ENCODE results near the gene ZC3H10.
"Not testable (repeated sequence)": the region's sequence is repeated elsewhere in the genome, so short reads cannot be mapped to it uniquely, and the experiment has no call there.

ZC3H10 gene

DNA sequence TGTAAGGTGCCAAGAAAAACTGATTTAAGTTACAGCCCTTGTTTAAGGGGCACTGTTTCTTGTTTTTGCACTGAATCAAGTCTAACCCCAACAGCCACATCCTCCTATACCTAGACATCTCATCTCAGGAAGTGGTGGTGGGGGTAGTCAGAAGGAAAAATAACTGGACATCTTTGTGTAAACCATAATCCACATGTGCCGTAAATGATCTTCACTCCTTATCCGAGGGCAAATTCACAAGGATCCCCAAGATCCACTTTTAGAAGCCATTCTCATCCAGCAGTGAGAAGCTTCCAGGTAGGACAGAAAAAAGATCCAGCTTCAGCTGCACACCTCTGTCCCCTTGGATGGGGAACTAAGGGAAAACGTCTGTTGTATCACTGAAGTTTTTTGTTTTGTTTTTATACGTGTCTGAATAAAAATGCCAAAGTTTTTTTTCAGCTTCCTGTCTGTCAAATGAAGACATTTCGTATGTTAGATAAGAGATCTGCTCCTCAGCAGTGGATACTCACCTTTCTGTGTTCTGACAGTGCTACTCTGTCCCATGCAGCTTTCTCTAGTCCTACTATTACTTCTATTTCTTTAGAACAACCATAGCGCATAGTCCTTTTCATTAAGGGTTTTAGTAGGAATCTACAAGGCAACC lies 14.9 kb upstream of the ZC3H10 start:
- DNase-seq, result no peak

DNA sequence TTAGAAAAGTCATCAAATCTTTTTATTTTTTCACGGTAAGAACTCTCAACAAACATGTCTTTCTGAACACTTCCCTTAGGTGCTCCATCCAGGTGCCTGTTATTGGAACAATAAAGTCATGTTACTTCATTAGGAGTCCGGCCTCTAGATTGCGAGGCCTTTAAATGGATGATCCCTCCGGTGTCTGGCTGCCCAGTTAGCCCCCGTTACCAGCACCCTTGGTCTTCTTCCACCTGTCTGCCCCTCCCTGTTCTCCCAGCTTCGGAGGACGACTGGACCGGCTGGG lies 14.3 kb upstream of the ZC3H10 start:
- DNase-seq, result no peak

DNA sequence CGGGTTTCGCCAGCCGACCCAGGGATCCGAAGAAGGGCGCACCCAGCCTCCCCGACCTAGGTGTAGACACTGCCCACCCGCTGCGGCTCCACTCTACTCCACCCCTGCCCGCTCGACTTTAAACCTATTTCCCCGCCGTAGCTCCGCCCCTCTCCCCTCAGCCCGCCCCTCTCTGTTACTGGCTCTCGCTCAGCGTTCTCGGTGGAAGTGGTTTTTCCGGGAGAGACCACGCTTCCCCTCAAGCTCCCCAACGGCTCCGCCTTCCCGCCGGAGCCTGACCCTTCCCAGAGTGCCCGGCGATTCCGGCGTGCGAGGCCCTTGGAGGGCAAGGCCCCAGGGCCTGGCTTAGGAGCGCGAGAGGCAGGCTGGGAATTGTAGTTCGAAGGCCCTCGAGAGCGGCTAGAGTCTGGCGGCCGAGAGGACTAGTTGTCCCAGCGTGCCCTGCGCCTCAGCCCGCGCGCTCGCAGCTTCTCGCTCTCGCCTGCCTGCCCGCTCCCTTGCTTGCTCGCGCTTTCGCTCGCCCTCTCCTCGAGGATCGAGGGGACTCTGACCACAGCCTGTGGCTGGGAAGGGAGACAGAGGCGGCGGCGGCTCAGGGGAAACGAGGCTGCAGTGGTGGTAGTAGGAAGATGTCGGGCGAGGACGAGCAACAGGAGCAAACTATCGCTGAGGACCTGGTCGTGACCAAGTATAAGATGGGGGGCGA lies 13.8 kb upstream of the ZC3H10 start, which contains the start of gene PA2G4:
Gene PA2G4, plus strand, starts transcription at position 451 of the 706 bp plus-strand sequence. Its CDS starts 179 bp downstream, at position 630.
- peak; percentile 91 for DNase-seq

DNA sequence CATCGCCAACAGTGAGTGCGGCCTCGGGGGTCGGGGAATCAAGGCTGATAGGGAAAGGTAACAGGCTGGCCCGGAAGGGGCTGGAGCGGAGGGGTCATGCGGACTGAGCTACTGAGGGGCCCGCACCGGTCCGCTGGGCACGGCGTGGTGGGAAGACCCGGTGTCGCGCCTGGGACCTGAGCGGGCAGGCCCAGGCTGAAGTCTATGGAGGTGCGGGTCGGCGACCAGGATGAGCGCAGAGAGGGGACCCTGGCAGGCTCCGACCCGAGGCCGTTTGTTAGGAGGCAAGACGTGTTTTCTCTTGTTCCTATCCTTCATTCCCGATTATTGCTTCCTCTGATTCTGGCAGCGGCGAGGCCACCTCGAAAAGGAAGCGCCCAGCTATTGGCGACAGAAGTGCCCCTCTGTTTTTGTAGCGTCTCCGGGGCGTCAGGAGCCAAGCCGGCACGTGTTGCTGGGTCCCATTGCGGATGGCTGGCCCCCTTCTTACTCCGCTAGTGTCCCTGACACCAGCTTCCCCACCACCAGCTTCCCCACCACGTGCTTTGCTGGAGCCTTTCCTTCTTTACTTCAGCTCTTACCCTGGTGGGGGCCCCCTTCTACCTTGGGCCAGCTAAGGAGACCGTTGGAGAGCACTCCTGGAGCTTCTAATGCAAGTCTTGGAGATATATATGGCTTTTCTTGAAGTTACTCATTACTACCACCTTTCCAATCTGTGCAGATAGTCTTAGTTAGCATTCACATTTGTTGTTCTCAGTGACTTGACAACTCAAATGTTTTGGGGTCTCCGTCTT lies 13.1 kb upstream of the ZC3H10 start:
- DNase-seq, result no peak

DNA sequence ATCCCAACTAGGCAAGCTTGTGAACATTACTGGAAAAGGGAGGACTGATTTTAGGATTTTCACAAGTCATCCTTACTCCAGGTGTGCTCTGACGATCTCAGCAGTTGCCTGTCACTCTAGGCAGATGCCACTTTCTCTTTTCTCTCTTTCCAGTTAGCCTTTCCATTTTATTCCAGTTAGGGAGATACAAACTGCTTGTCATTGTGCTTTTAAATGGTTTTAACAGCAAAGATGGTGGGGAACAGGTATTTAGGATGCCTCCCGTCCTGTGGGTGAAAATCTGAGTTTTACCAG lies 12.5 kb upstream of the ZC3H10 start:
- DNase-seq, result no peak

DNA sequence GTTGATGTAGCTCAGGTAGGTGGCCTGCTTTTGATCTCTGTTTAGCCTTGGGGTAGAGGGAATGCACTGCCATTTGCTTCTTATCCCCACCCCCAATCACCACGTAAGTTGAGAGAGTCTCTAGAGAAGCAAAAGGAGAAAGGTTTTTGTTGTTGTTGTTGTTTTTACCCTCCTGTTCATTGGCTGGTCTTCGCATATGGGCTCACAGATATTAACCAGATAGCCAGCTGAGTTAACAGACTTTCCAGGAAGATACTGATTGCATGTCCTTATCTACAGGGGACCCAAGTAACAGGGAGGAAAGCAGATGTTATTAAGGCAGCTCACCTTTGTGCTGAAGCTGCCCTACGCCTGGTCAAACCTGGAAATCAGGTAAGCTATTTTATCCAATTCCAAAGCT lies 10.8 kb upstream of the ZC3H10 start:
- no peak for DNase-seq

DNA sequence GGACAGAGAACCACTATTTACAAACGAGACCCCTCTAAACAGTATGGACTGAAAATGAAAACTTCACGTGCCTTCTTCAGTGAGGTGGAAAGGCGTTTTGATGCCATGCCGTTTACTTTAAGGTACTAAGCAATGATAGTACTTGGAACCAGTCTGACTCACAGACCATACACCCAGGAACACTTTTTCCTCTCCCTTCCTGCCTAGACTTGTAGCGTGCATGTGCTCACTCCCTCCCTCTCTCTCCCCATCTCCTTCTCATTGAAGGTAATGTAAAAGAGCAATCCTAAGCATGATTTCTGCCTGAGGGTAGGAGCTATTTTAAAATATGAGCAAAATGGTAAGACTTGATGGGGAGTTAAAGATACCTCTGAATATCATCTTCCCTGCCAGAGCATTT lies 7.5 kb upstream of the ZC3H10 start:
- DNase-seq, result no peak

DNA sequence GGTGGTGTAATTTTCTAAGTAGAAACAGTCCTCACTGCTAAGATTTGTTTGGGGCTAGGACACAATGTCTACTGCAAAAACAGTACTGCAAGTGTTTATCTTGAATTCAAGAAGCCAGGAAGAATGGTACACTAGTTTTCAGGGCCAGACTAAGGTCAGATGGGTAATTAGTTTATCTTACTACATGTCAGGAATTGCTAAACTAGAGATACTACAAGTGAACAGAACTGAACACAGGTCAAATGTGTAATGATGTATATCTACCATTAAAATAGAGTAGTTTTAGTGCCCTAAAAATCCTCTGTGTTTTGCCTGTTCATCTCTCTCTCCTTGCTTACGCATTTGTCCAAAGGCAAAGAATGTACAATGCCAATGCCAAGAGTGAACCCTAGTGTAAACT lies 4.0 kb upstream of the ZC3H10 start:
- DNase-seq, result no peak

DNA sequence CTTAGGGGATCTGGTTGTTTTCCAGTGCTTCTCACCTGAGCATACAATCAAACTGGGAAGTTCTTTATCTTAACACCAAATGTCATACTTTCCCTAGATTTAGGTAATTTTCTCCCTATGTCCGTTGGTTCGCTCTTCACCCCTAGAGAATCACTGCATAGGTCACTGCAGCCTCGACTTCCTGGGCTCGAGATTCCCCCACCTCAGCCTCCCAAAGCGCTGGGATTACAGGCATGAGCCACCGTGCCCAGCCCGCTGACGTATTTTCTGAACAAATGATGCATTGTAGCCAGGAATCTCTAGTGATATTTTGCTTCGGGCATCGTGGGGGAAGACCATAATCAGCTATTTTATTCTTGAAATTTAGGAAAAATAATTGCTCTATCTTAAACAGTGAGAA lies 2.7 kb upstream of the ZC3H10 start:
- no peak for DNase-seq

DNA sequence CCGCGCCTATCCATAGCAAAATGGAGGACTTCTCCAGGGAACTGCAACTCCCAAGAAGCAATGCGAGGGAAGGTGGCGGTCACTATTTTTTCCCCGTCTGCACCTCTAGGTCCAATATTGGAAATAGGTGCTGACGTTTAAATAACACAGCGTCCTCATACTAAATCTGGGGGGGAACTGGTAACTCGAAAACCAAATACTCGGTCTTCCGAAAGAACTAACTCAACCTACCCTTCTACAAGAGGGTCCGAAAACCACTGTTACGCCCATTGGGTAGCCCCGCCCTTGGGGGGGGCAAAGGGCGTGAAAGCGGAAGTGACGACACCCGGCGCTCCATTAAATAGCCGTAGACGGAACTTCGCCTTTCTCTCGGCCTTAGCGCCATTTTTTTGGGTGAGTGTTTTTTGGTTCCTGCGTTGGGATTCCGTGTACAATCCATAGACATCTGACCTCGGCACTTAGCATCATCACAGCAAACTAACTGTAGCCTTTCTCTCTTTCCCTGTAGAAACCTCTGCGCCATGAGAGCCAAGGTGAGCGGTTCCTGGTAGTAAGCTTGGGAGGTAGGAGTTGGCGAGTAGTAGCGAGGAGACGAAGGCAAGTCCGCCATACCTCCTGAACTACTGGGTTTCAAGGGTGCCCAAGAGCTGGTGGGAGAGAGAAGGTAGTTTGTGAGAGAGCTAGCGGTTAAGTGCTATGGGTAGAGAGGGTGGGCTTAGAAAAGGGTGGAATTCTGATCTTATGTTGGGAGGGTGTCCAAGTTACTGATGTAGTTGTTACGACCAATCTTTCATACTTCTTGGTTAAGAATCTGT lies 1.6 kb upstream of the ZC3H10 start, which contains the start of gene RPL41:
Gene RPL41, plus strand, starts transcription at position 367 of the 815 bp plus-strand sequence.
- peak; percentile 90 for DNase-seq

DNA sequence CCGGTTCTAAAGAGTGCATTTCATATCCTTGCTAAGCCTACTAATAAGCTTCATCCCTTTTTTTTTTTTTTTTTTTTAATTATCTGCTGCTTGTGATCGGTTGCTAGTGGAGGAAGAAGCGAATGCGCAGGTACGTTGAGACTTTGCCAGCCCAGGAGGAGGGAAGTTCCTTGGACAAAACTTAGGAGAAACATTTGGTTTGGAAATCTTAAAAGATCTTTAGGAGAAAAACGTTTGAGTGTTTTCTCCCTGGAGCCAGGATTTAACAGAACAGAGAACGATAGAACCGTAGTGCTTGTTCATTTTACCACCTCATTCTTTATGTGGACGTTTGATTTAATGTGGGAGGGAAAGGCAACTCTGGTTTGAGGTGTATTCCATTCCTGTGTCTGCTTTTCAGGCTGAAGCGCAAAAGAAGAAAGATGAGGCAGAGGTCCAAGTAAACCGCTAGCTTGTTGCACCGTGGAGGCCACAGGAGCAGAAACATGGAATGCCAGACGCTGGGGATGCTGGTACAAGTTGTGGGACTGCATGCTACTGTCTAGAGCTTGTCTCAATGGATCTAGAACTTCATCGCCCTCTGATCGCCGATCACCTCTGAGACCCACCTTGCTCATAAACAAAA lies 872 bp upstream of the ZC3H10 start:
- not testable (repeated sequence) for DNase-seq

DNA sequence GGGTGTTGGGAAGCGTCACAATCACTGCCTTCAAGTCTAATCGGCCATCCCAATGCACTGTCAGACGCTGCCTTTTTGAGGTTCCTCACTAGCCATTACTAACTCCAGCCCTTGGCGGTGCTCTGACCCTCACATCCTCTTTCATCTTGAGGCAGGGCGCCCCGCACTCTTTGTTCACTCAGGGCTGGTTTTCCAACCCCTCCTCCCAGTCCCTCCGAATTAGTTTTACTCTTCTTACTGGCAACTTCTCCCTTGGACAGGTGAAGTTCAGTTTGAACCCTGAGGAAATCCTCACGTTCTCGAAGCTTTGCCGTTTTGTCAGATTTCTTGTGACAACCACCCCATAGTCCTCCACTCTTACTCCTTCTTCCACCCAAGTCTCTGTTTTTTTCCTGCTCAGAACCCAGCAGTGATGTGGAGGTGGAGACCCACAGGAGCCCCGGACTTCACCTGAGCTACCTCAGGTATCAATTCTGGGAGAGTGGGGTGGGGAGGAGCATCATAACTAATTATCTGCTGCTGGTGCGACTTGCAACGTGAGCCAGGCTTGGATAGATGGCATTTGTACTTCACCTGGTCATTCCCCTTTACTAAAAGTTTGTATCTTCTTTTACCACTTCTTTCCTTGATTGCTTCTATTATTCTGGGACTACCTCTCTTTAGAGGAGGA lies 757 bp downstream of the ZC3H10 start:
- no peak for DNase-seq

DNA sequence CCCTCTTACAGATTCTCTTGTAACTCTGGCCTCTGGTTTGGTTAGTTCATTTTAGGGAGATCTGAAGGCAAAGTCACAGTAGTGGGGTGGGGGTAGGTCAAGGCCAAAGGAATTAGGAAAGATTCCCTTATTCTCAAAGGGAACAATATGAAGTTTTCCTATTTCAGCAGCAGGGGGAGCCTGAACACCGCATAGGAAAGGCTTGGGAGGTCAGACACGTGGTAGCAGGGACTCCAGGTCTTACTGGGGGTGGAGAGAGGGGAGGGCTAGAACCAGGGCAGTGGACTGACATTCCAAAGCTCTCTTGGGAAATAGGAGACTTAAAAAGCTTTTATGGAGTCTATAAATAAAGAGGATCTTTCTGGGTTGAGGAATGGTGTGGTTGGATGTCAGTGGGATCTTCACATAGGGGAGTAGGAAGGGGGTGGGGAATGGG lies 1.3 kb downstream of the ZC3H10 start:
- DNase-seq, result peak; percentile 39

DNA sequence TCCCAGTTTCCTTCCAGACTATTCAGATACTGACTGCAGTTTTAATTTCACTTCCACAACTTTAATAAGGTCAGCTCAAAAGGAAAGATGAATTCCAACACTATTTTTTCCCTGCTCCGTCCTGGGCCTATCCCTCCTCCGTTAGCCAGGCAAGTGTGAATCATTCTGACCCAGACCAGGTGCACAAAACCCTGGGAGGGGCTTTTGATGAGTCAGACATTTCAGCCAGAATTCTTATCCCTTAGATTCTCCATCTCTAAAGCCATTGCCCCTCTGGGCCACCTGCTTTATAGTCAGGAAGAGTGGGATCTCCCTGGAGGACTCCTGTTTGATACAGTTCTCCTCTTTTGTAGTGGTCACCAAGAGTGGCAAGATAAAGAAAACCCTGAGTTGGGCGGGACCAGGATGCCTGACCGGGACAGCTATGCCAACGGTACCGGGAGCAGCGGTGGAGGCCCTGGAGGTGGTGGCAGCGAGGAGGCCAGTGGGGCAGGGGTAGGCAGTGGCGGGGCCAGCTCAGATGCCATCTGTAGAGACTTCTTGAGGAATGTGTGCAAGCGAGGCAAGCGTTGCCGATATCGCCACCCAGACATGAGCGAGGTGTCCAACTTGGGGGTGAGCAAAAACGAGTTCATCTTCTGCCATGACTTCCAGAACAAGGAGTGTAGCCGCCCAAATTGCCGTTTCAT lies 2.2 kb downstream of the ZC3H10 start:
- no peak for DNase-seq

DNA sequence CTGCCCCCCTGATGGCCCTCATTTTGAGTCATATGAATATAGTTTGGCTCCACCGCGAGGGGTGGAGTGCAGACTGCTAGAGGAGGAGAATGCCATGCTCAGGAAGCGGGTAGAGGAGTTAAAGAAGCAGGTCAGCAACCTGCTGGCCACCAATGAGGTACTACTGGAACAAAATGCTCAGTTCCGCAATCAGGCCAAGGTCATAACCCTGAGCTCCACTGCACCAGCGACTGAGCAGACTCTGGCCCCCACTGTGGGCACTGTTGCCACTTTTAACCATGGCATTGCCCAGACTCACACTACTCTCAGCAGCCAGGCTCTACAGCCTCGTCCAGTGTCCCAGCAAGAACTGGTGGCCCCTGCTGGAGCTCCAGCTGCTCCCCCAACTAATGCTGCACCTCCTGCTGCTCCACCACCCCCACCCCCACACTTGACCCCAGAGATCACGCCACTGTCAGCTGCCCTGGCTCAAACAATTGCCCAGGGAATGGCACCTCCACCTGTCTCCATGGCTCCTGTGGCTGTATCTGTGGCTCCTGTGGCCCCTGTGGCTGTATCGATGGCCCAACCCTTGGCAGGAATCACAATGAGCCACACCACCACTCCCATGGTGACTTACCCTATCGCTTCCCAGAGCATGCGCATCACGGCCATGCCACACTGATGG lies 3.3 kb downstream of the ZC3H10 start:
- DNase-seq, result no peak

DNA sequence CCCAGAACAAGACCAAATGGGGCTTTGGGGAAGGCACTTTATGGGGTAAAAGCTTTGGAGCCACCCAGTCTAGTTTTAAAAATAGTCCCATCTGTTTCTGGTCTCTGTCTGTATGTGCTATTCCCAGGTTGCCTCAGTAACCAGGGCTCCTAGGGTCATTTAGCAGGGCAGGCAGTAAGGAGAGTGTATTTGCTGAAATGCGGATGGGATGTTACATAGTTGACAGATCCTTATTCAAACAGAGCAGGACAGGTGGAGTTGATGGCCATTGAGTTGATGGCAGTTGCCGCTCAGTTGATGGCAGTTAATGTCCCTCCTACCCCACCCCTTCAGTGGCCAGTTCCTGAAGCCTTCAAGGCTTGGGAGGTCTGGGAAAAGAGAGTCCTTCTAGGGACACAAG lies 4.6 kb downstream of the ZC3H10 start:
- no peak for DNase-seq

DNA sequence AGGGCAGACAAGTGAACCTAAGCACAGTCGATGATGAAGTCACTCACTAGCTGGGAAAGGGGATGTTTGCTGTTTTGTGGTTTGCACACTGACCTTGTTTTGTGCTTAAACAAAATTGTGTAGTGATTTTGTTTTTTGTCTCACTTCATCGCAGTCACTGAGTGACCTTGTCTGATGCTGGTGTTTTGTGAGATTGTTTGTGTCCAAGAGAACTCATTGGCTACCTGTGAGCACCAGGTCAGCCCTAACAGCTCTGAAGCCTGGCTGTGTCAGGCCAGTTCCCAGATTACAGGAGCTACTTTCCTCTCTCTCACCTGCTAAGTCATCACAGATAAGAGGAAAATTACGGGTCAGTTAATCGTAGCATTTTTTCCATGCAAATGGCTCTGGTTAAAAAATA lies 6.1 kb downstream of the ZC3H10 start:
- no peak for DNase-seq

DNA sequence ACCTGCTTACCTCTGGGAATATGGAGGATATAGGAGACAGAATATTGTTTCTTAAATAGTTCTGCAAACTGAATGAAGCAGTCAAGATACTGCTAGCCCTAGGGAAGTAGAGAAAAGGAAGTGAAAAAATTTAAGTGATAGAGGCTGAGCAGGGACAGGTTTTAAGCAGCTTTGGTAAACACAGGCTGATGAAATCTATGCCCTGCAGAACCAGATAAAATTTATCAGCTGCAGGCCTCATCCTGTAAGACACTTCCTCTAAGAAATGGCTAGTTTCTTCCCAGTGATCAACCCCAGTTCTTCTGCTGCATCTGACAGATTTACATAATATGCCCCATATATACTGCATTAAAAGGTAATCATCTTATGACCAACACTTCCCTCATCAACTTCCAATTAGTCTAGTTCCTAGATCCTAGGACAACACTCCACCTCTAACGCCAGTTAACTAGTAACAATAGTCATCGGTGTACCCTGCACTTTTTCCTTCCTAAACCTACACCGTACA lies 8.7 kb downstream of the ZC3H10 start:
- no peak for DNase-seq

DNA sequence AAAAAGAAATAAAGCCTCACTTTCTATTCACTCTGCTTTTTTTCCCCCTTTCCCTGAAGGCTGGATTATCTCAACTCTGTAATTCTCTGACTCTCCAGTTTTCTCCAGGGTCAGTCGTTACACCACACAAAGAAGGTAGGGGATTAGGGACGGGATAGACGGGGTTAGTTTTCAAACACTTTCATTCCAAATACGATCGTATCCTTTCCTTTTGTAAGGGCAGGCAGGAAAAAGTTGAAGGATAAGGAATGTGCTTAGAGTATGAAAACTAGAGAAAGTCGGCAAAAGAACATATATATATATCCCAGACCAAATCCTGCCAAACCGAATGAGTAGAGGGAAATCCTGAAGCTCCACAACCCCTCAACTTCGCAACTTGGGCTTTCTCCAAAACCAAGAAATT lies 9.4 kb downstream of the ZC3H10 start:
- no peak for DNase-seq

DNA sequence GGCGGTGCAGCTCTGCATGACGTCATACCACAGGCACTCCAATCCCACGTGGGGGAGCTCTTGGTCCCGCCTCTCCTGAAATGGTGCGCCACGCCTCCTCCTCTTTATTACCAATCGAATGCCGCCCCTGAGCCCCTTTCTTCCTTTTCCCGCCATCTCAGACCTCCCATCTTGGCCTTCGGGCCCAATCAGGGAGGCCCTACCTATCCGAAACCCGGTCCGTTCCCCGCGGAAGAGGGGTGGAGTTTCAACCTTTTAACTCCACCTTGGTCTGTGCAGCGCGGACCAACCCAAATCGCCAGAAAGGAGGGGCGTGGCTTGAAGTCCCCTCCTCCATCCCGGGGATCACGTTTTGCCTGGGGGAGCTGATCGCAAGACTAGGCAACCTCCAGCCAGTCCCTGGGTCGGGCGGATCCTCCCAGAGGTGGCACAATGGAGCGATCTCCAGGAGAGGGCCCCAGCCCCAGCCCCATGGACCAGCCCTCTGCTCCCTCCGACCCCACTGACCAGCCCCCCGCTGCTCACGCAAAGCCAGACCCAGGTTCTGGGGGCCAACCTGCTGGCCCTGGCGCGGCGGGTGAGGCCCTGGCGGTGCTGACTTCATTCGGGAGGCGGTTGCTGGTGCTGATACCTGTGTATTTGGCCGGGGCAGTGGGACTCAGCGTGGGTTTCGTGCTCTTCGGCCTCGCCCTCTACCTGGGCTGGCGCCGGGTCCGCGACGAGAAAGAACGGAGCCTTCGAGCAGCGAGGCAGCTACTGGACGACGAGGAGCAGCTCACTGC lies 10.0 kb downstream of the ZC3H10 start, which contains the start of gene ESYT1:
Gene ESYT1, plus strand, starts transcription at position 380 of the 782 bp plus-strand sequence. Its CDS starts 53 bp downstream, at position 433.
- DNase-seq, result peak; percentile 97
